ENCODE measurements around the gene FEZF1. TPM values are rescaled to one million over a fixed set of nuclear protein-coding genes. Genes with fewer than 3 reads are reported as not detected.

FEZF1 gene
- total RNA-seq, 1 donor = not detected

DNA sequence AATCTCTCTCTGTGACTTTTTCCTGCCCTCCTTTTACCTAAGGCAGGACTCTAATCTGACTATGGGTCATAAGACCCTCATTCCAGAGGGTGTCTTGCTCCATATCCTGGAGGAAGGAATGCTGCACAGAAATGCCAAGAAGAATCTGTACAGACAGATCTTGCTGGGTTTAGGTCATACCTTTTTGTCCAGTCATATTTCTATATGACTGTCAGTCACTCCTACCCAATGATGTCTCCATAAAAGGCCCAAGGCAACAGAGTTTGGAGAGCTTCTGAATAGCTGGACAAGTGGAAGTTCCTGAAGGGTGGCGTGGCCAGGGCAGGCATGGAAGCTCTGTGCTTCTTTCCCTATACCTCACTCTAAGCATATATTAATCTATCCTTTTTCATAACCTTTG lies 47.5 kb downstream of the FEZF1 start:
- DNase-seq (ENCODE audit: low read depth) = no peak
- H3K4me3 ChIP-seq (ENCODE audit: low read depth, low read length) = no peak overlapping the region
- TF ChIP-seq, protein P1, sequence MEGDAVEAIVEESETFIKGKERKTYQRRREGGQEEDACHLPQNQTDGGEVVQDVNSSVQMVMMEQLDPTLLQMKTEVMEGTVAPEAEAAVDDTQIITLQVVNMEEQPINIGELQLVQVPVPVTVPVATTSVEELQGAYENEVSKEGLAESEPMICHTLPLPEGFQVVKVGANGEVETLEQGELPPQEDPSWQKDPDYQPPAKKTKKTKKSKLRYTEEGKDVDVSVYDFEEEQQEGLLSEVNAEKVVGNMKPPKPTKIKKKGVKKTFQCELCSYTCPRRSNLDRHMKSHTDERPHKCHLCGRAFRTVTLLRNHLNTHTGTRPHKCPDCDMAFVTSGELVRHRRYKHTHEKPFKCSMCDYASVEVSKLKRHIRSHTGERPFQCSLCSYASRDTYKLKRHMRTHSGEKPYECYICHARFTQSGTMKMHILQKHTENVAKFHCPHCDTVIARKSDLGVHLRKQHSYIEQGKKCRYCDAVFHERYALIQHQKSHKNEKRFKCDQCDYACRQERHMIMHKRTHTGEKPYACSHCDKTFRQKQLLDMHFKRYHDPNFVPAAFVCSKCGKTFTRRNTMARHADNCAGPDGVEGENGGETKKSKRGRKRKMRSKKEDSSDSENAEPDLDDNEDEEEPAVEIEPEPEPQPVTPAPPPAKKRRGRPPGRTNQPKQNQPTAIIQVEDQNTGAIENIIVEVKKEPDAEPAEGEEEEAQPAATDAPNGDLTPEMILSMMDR (IDR thresholded peaks at IDR 0.05; ENCODE audit: insufficient read depth, low read depth, low read length) = no peak

DNA sequence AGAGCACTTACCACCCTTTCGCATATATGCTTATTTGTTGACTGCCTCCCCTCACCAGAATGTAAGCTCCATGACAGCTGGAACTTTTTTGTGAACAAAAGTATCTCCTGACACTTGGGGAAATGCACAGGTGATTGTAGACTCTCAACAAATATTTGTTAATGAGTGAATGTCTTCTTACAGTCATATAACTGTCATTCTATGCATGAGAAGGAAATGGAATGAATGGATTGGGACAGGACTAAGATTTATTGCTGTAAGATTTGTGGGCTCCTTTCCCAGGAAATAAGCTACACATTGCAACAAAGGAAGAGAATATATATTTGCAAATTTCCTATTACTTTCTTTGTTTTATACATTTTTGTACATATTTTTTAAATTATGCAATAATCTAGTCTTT lies 48.5 kb downstream of the FEZF1 start:
- H3K4me3 ChIP-seq (ENCODE audit: low read depth, low read length) = no peak overlapping the region
- TF ChIP-seq, protein P1 (IDR thresholded peaks at IDR 0.05; ENCODE audit: insufficient read depth, low read depth, low read length) = no peak
- DNase-seq (ENCODE audit: low read depth) = no peak

DNA sequence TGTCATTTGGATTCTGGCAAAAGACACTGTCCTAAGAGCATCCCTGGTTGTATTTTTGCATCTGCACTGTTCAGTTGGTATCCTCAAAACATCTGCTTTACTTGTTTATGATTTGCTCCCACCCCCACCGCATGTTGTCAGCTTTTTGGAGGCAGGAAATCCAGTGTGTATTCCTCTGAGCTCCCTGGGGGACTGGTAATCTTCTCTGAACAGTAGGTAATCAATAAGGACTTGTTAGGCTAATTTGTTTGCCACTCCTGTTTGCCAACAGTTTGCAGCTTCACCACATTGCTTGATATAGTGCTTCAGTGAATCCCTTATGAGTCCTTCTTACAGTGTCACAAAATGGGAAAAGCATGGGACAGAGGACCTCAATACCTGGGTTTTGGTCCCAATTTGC lies 49.1 kb downstream of the FEZF1 start:
- no peak overlapping the region for H3K4me3 ChIP-seq (ENCODE audit: low read depth, low read length)
- no peak for DNase-seq (ENCODE audit: low read depth)
- TF ChIP-seq, protein P1 (IDR thresholded peaks at IDR 0.05; ENCODE audit: insufficient read depth, low read depth, low read length) = no peak

Other genes starting within 250 kb of the FEZF1 start
- 36.4 and 63.0 TPM in 2 replicates for gene AASS, start 160.5 kb downstream of the FEZF1 start, total RNA-seq

Measured in fibroblast of villous mesenchyme (primary cell).